Measurements from ENCODE around the gene C9orf152. TPM values are rescaled to one million over a fixed set of nuclear protein-coding genes. Genes with fewer than 3 reads are reported as not detected.
"Not testable (repeated sequence)": the region's sequence is repeated elsewhere in the genome, so short reads cannot be mapped to it uniquely, and the experiment has no call there.

C9orf152 gene
- total RNA-seq, 1 experiment from 2014 or later = not detected

DNA sequence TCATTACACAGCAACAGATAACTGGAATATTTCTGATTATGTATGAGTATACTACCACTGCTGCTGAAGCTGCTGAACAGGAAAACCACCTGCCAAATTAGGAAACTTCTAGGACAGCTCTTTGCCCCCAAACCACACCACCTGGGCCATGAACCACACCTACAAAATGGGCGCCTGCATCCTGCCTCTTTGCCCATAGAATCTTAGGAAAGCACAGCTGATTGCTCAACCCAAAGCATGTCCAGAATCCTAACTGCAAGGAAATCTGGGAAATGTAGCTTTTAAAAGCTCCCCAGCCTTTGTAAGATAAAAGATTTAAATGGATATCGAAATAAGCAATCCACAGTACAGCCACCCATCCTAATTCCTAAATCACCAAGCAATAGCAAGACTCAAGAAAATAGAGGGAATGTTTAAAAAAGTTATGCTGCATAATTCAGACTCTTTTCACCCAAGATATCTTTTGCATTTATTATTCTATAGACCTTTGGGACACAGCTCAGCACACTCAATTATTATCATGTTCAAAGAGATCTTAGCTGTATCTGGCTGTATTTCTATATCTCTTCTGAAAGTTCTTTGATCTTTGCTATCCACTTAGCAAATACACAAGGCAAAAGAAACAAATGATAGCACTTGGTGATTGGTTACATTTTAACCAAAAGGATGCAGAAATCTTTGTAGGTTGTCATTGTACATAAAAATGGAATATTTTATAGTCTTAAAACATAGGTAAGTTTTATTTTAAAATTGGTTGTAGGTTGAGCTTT is 6.8 kb upstream of the C9orf152 start:
- no peak for DNase-seq (ENCODE audit: low read depth)

DNA sequence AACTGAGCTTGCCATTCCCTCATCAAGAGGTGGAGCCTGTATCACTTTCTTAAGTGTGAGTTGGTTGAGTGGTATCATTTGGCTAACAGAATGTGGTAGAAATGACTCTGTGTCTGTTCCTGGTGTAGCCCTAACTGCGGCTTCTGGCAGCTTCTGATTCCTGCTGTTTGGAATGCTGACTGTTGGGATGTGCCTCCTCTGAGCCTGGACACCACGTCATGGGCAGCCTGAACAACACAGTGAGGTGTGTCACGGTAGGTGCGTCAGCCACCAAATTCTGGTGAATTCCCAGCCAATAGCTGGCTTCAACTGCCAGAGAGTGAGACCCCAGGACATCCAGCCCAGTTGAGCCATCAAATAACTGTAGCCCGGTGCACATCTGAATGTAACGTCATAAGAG is 6.1 kb upstream of the C9orf152 start:
- peak; percentile 66 for DNase-seq (ENCODE audit: low read depth)

GRCh38 chr9:110213413-110214044 is 5.6 kb upstream of the C9orf152 start:
- DNase-seq (ENCODE audit: low read depth) = no peak

GRCh38 chr9:110207071-110207641 is 803 bp downstream of the C9orf152 start:
- DNase-seq (ENCODE audit: low read depth) = no peak

DNA sequence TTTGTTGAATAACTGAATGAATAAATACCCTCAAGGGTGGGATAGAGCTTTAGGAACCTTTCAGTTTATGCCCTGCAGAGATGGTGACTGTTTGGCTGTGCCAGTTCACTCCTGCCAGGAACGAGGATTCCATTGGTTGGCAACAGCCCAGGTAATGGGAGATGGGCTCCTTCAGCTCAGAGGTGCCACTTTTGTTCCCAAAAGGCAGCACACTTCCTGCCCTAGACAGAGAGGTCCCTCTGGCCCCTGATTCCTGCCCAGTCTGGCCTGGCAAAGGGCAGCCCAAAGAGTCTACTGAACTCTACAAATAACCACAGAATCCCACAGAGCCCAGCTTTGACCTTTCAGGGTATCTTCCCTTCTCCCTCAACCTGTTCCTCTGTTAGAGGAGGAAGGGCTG is 1.6 kb downstream of the C9orf152 start:
- no peak for DNase-seq (ENCODE audit: low read depth)

- not testable (repeated sequence) for DNase-seq (ENCODE audit: low read depth)
Measured at GRCh38 chr9:110205612-110206011, 2.3 kb downstream of the C9orf152 start.

DNA sequence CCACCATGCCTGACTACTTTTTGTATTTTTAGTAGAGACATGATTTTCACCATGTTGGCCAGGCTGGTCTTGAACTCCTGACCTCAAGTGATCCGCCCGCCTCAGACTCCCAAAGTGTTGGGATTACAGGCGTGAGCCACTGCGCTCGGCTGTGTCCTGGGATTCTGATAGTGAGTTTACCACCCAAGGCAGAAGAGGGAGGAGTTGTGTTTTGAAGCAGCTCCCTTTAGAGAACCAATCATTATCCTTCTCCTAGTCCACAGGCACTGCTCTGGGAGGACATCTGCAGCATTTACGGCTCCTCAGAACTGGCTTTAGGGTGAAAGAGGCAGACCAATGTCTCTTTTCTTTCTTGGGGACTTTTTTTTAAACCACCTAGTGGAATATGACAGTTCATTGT is 5.7 kb downstream of the C9orf152 start:
- DNase-seq (ENCODE audit: low read depth) = no peak

DNA sequence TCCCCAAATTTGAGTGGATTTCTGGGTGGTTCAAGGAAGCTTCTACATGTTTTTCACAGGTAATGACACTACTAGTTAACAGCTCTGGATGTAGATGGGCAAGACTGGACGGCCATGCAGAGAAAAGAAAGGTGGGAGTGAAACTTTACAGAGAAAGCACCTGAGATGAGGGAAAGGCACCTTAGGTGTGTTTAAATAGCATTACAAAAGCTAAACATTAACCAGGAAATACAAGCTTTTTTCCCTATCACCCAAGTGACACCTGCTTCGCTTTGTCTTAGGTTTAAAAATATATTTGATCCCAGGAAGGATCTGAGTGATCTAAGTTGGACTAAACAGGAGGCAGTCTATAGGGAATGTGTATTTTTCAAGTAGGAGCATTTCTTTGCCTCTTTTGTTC is 8.3 kb downstream of the C9orf152 start:
- no peak for DNase-seq (ENCODE audit: low read depth)

GRCh38 chr9:110198357-110198756 is 9.6 kb downstream of the C9orf152 start:
- no peak for DNase-seq (ENCODE audit: low read depth)

GRCh38 chr9:110197330-110198187 is 10.4 kb downstream of the C9orf152 start:
- DNase-seq (ENCODE audit: low read depth) = no peak

DNA sequence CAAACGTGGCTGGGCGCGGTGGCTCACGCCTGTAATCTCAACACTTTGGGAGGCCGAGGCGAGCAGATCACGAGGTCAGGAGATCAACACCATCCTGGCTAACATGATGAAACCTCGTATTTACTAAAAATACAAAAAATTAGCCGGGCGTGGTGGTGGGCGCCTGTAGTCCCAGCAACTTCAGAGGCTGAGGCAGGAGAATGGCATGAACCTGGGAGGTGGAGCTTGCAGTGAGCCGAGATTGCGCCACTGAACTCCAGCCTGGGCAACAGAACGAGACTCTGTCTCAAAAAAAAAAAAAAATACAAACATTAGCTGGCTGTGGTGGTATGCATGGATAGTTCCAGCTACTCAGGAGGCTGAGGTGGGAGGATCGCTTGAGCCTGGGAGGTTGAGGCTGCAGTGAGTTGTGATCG is 11.9 kb downstream of the C9orf152 start:
- not testable (repeated sequence) for DNase-seq (ENCODE audit: low read depth)

GRCh38 chr9:110192531-110193261 is 15.3 kb downstream of the C9orf152 start:
- DNase-seq (ENCODE audit: low read depth) = no peak

DNA sequence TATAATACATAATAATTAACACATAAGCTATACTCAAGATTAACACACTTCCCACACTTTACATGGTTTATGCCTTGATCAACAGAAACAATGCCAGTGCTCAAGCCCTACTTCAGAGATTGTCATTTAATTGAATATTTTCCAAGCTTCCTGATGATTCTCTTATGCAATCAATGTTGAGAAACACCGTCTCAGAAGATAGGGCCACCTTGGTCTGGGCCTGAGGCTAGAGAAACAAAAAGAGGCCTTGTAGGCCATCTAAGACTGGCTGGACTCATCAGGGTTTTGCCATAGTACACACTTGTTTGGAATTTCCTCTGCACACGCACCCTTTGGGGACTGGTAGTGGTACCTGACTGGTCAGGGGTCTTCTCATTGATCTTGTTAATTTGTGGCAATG is 16.3 kb downstream of the C9orf152 start:
- DNase-seq (ENCODE audit: low read depth) = no peak

- DNase-seq (ENCODE audit: low read depth) = no peak
Measured at GRCh38 chr9:110189559-110190320, 18.2 kb downstream of the C9orf152 start.

DNA sequence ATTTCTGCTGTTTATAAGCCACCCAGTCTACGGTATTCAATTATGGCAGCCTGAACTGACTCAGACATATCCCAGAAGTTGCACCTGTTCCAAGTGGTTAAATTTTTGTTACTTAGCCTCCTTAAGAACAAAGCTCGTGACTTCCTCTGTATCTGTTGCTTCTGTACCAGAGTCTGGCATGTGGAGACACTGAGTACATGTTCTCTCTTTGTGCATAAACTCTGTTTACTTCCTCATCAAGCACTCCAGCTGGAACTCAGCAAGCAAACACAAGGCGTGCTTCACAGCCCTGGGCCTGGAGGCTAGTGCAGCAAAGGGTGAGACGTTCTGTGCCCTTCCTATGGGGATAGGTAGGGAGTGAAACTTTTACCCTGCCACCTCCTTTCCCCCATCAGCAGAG is 19.0 kb downstream of the C9orf152 start:
- DNase-seq (ENCODE audit: low read depth) = no peak

- no peak for DNase-seq (ENCODE audit: low read depth)
Measured at GRCh38 chr9:110188101-110188500, 19.9 kb downstream of the C9orf152 start.

GRCh38 chr9:110187126-110187525 is 20.8 kb downstream of the C9orf152 start:
- DNase-seq (ENCODE audit: low read depth) = no peak

DNA sequence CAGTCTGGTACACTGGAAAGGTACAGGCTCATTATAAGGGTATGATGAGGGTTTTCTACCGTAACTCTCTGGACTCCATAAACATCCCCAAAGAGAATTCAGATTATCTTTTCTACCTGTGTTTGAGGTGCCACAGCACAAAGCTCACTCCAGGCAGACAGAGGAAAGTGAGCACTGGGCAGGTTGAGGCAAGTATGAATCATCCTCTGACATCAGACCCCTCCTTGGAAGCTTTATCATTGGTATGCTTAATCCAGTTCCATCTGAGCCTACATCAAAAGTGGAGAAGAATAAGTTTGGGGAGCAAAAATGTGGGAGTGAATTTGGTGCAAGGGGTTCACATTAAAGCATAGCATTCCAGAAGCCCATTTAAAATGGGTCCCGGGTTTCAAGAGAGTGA is 21.7 kb downstream of the C9orf152 start:
- no peak for DNase-seq (ENCODE audit: low read depth)

DNA sequence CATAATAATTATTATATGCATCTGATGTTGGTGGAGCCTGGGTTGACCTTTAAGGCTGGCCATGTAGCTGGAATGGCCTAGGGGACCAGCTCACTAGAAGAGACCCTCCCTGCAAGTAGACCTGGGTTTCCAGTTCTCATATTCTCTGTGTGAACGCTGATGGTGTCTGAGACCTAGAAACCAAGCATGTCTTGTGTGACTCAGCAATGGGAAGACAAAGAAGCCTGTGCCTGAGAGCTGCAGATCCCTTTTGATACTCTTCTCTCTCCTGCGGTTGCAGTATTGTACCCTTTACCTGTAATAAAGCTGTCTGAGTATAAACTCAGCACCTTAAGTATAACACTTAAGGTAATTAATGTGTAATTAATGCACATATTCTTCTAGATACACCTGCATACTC is 22.2 kb downstream of the C9orf152 start:
- no peak for DNase-seq (ENCODE audit: low read depth)
